ENCODE results near the gene MEIS2.

Gene MEIS2

DNA sequence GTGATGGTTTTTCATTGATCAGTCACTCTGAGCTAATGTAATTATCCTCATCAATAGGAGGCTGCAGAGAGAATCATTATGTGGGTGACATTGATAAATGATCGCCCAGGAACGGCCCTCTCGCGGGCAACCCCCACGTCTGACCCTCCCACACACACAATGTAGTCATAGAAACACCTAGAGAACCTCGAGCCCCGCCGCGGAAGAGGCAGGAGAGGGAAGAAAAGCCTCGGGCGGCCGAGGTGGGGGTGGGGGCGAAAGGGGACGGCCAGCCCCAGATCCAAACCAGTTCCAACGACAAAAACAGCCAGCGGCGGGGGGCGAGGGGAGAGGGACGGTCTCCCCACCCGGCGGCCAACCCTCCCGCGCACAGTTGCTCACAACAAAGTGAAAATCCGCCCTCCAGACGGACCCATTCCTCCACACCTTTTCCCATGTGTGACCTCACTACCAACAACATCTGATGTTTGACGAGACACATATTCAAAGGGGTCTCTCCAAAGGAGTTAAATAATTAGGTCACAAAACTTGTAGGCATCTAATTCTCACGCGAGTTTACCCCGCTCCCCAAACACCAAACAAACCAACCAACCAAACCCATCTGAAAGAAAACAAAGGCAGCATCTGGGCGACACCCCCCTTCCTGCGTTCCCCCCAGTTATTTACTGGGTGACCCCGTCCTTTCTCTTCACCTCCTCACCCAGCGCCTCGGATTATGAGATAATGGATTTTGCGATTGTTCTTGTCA lies 213.0 kb downstream of the MEIS2 start:
- no peak for DNase-seq

DNA sequence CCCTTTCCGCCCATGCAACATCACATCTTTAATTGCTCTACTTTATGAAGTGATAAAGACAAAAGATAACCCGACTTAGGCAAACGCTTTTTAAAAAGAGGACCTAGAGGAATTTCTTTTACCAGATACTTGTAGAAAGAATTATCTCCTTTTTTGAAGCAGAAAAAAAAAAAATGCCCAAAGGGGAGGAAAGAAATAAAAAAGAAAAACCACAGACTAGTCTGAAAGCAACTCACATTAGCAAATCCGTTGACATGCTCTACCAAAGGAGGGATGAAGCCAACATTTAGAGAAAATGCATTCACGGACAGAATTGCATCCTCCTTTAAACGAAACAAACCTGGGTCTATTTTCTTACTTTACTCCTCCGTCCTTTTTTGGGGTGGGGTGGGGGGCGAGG lies 213.6 kb downstream of the MEIS2 start:
- DNase-seq: no peak

DNA sequence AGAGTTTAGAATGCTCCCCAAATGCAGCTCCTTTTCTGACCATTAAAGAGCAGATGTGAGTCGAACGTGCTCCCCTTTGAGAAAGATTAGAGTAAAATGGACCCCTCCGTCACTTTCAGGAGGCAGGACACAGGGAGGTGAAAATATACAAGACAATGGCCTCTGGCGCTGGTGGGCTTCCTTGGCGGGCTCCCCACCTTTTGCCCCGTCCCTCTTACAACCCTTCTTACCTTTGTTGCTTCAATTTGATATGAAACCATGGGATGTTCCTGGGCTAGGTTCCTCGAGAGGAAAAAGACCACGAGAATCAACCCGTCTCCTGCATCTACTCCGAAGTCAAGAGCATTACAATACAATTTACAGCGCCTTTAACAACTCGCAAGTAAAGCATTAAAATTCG lies 214.2 kb downstream of the MEIS2 start:
- DNase-seq: no peak

DNA sequence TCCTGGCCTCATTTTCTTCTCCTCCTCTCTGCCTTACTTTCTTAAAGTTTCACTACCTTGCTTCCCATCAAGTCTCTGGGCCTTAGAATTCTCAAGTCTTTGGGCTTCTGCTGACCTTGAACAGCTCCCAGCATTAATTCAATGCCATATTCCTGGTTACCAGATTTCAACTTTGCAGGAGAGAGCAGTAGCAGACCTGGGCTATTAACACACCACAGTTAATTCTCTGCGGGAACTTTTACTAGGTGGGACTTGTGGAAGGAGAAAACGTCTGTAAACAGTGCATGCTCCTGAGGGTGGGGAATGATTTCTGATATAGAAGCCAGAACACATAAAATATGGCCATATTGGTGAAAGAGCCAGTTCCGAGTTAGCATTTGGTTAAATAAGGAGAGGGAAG lies 214.6 kb downstream of the MEIS2 start:
- DNase-seq: no peak

DNA sequence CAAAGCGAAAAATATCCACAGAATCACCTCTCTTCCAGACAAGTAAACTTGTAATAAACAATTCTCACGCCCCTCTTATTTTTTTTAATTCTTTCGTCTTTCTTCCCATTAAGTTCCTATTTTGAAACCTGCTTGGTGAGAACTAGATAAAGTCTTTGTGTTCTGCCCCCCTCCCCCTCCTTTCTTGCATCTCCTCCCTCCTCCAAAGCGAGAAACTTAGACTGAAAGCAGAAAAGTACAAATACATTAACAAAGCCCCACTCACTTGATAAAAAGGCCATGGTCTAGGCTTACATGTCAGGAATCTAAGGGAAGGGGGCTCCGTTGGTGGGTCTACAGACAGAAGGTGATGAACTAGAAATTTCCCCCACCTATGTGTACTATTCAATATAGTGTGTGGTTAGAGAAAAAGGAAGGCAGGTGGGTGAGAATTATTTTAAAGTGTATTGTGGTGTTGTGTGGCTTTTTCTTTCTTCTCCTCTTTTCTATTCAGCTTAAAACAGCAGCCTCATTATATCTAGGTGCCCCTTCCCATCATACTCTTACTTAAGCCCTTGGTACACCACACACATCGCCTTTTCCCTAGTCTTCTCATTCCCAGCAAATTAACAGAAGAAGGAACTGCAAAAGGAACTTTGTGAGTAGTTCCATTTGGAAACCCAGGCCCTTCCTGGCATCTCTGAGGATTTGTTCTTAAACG lies 215.3 kb downstream of the MEIS2 start:
- no peak for DNase-seq

DNA sequence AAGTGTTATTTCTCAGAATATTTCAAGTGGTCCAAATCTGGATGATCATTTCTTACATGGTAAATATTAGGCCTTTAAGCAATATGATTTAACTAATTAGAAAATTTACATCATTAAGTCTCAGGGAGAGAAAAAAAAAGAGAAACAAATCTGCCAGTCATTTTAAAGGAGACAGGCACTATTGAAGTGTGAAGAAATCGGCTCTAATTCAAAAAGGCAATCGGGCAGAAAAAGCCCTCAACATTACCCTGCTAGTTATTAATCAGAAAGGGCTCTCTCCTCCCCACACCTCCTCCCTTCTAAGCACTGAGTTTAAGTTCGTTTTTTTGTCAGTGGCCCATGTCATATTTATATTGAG lies 215.9 kb downstream of the MEIS2 start:
- no peak for DNase-seq

DNA sequence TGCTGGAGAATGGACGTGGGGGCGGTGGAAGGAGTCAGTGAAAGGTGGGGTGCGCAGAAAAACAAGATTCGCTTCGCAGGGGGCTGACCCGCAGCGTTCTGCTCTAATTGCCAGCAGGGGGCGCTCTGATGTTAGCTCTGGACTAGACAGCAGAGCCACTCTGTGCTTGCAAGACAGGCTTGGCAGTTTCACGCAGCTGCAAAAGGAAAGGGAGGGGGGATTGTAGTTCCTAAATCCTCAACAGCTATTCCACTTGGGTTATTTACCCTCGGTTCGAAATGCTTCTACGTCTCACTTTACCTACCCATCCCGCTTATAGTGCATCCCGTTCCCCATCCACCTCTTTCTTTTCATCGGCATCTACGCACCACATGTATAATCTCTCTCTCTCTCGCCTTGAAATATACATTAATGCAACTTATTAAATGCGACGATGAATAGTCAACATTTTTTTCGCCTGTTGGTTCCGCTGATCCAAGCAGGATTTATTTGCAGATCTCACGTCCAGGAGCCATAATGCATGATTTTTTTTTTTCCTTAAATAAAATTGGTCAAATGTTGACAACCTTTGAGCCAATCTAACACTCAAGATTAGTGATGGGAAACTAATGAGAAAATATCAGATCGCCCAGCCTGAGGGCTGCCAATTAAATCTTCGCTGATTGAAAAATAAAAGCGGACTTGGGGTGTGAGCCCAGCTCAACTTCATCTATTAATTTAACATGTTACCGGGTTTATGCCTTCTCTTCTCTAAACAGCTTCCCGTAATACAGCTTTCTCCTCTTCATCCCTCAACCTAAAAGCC lies 216.4 kb downstream of the MEIS2 start:
- peak; percentile 44 for DNase-seq

DNA sequence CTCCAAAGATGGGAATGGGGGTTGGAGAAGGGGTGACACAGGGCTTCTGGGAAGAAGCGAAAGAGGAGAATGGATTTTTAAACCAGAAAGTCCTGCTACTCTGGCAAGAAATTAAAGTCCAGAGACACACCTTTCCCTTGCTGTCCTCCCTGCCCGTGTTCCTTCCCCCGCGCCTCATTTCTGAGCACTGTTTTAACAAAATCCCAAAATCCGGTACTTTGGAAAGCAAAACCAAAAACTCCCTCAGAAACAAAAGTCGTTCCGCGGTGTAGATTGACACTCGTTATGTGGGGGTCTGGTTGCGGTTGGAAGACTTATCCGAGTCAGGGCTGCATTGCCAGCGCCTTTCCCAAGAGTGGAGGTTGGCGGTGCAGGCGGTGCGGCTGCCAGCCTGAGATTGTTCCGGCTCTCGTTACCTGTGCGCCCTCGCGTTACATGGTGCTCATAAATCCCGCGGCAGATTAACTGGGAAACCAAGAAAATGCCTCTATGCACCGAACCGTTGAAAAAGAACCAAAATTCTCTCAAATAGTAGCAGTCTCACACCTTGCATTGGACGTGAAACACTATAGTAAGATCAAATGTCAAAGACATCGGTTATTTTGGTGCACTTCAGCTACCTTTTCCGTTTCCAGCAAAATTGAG lies 217.7 kb downstream of the MEIS2 start:
- no peak for DNase-seq

DNA sequence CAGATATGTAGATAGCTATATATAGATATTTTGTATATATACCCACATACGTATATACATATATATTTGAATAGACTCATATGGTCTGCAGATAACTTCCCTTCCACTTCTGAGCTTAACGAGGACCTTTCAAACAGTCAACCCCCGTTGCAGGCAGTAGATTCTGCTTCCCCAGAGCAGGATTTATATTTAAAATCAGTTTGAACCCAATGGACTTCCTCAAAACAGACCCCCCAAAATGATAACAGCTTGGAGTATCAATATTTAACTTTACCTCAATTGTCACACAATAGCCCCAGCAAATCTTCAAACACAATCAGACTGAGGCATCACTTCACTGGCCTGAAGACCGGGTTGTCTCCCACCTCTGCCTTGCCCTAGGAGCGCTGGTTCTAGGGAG lies 218.3 kb downstream of the MEIS2 start:
- DNase-seq: no peak

DNA sequence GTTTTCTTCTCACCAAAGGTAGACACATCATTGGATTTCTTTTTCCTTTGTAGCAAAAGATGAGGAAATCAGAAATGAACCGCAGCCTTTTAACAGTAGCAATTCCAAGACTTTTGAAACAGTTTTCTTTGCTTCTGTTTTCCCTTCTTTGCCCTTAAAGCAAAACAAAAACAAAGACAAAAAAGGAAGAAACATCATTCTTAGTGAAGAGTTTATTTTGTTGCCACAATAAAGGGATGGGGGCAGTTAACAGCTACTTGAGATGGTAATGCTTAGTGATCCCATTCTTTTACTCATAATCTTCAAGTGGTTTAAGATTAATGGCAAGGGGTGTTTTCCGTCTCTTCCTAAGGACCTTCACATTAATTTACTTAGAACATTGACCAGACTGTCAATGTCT lies 218.8 kb downstream of the MEIS2 start:
- no peak for DNase-seq

DNA sequence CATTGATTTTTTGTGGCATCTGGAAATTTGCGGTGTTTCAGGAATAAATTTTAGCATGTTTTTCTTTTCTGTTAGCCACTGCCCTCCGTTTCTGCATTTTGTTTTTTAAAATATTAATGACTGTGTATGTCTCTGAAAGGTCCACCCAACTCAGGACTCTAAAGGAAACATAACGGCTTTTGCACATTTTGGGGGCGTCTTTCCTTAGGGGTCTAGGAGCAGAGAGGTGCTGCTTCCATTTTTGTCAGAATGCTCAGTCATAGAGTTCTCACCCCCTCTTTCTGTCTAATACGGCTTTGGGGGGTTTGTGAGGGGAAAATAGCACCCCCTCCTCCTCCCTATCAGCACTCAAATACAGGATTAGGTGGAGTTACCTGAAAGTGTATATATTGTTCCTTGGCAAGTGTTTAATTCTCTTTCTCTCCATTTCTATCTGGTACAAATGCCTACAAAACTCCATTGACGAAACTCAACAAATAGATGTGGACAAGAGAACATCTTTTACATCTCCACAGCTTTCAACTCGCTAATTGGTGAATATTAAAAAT lies 219.4 kb downstream of the MEIS2 start:
- DNase-seq: no peak

DNA sequence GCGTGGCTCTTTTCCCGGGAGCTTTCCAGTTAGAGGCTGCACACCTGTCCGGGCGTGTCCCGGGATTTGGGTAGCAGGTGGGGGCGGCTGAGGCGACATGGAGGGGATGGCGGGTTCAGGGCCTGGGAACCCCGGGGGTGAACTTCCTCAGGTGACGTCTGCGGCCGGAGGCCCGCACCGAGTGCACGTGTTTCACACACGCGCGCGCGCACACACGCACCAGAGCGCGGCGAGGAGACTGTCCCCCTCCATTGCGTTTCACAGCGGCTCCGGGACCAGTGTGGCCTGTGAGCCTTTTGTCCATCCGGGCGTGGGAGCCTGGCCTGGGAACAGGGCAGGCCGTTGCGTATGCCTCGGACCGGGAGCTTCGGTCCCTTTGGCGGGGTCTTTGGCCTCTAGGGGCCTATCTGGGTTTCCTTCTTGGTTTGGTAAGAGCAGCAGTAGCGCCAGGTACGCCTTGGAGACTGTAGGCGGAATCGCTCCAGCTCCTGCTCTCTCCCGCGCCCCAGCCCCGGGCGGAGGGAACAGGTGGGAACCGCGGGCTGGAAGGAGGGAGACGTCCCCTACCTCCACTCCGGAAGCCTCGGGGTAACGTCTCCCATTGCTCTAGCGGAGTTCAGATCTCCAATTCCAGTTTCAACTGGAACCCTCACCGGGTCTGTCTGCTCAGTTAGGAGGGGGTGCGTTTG lies 220.0 kb downstream of the MEIS2 start:
- DNase-seq: no peak

DNA sequence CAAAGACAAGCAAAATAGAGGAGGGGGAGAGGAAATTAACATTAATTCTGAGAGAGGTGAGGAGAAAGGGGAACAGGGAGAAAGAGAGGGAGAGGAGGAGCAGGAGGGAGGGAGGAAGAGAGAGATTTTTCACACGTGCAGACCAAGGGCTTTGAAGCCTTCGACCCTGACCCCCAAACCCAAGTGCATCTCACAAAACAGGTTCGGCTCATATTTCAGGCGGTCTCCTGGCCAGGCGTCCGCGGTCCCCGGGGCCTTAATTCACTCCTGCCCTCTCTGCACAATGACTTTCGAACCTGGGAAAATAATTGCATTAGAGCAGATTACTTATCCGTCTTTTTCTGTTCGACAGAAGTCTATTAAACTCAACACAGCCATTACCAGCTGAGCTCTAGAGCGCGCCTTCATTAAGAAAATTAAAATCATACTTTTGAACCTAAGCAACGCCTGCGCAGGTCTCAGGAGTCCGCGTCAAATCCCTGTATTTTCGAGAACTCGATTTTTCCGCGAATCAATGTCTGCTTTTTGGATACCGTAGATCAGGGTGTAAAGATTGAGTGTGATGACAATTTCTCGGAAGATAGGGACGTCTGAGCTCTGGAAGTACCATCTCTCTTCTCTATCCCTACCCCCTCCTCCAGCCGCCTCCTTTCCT lies 220.7 kb downstream of the MEIS2 start:
- DNase-seq: no peak

DNA sequence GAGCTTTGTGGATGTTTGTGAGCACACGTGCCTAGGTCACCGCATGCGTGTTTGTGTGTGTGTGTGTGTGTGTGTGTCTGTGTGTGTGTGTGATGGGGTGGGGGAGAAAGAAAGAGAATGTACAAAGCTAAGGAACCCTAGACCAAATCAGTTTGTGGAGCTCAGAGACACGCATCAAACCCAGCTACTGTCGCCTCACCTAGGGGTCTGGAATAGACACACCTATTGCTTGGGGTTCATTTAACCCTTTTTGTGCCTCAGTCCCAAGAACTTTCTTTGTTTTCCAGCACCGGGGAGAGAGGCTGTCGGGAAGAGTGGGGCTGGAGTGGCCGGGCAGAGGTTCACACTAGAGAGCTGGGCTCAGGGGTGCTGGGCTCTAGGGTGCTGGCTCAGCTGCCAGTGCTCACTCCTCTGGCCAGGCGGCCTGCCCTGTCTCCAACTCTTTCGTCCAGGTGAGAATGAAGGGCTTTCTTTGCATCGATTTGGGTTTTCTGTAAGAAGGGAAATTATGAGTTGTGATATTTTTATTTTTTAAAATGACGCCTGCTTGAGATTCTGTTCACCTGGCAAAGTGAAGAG lies 221.6 kb downstream of the MEIS2 start:
- DNase-seq: no peak

DNA sequence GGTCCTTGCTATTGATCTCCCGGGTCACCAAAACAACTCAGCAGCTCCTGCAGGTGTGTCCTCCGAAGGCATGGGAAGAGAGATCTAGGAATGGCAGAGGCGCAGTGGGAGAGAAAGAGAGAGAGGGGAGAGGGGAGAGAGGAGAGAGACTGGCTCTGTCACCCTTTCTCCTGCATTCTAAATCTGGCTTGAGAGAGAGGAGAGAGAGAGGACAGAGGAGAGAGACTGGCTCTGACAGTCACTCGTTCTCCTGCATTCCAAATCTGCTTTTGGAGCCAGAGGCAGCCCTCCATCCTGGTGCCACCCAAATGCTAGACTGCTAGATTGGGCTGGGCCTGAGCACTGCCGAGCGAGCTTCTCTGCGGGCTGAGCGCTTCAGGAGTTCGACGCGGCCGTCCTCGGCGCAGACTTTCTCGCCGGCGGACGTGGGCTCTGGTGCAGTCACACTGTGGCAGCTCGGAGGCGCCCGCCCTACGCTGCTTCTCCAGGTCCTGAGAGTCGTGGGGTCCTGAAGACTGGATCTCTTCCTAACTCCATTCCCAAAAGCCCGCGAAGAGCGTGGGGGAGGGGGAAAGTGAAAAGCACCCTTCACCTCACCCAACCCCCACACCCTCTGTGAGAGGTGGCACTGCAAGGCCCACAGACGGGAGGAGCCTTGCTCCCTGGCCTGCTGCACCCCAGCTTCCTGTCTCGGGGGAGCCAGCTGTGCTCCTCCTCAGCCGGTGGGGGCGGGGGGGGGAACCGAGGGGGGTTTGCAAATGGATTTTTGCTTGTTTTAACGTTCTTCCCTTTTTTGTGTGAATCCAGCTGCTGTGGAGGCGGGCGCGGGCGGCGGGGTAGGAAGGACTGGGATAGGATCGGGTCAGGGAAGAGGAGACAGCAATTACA lies 222.3 kb downstream of the MEIS2 start:
- no peak for DNase-seq

DNA sequence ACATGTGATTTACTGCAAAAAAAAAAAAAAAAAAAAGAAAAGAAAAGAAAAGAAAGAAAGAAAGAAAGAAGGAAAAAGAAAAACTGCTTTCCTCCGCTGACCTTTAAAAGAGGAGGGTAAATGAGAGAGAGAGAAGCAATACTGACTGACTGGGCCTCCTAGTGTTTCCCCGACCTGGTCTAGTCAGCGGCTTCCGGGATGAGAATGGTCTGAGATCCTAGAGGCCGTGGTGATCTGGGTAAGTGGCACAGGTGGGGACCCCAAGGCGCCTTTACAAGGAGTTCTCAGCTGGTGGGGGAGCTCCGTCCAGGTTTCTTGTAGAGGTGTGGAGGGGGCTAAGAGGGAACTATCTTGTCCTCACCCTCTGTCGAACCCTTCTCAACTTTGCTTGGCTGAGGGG lies 223.1 kb downstream of the MEIS2 start:
- DNase-seq: no peak

DNA sequence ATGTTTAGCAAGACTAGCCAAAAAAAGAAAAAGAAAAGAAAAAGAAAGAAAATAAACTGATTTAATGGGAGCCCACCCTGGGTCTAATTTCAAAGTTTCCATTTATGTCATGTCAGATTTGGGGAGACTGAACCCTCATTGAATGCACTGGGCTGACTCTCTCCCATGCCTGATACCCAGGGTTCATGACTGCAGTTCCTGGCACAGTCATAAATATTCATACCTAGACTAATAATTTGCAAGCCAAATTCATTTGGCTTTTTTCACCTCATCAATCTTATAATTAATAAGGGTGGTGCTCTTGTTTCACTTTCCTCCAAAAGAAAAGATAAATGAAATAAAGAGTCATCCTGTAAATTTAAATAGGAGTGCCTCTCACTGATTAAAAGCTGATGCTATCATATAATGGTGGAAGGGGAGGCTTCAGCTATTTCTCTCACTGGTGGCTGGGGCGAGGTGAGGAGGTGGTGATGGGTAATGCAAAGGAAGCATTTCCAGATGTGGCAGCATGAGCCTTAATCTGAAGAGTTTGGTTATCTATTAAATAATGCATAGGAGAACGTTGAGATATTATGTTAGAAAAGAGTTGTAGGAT lies 224.5 kb downstream of the MEIS2 start:
- DNase-seq: no peak

DNA sequence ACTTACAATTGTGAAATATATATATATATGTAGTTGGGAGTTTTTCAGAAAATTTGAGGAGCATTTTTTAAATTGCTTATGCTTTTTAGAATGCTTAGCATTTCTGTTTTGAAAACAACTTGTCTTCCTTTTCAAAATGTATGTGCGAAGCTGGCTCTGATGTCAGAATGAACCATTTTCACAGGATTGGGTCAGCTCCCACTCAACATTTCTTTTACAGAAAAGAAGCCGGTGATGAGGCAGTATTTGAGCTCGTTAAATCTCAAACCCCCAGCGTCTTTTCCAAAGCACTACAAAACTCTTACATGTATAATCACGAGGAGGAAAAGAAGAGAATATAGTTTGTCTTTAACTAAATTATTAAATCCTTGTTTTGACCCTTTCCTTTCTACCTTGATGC lies 225.4 kb downstream of the MEIS2 start:
- no peak for DNase-seq

DNA sequence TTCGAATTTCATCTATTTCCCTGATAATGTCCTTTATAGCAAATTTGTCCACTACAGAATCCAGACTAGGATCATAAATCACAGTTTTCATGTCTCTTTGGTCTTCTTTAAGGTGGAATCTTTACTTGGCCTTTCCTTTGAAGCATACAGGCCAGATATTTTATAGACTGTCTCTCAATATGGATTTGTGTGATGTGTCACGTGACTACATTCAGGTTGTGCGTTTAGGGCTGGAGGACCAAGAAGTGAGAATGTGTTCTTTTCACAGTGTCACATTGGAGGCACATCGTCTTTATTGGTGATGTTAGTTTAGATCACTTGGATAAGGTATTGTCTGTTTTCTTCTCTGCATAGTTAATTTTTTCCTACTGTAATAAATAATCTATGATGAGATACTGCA lies 232.9 kb downstream of the MEIS2 start:
- DNase-seq: no peak

DNA sequence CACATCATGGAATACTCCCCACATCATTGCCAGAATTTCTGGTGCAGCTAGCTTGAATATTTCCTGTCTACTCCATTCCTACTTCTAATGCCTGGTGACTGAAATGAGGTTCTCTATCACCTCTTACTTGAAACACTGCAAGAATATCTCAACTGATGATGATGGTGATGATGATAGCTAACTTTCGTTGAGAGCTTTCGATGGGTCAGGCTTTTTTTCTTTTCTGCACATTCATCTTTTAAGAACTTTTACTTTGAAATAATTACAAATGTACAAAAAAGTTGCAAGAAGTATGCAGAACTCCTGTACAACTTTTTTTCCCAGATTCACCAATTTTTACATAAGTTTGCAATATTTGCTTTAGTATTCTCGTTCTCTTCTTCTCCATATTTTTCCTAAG lies 233.5 kb downstream of the MEIS2 start:
- DNase-seq: no peak

Measured in NCI-H1092 treated with DMSO at 0.1 percent for 48 hours (cell line).